Mesenchymal stem cell (in vitro differentiated cells and primary cell): Measurements from ENCODE around the gene DCDC2.
A peak's percentile ranks its signal among the peaks of the same experiment; 100 is the strongest.

Source experiments
- DNase-seq: peaks from one replicate; pipeline ENCODE4 v3.0.0-alpha.2; 2013
- H2AFZ ChIP-seq: one replicate; pipeline ENCODE4 v1.6.1; 2013; ENCODE audit warnings: low read depth, mild to moderate bottlenecking, control low read depth, inconsistent platforms, low read length, moderate library complexity
- H2AK5ac ChIP-seq: 2 replicates; pipeline ENCODE4 v1.6.1; 2013; ENCODE audit warnings: low read length, moderate library complexity, mild to moderate bottlenecking, inconsistent platforms; ENCODE audit not compliant: severe bottlenecking
- H2BK120ac ChIP-seq: one replicate; pipeline ENCODE4 v1.6.1; 2013; ENCODE audit warnings: low read depth, mild to moderate bottlenecking, inconsistent platforms, low read length, moderate library complexity
- H2BK12ac ChIP-seq, 2 experiments: one replicate each; pipeline ENCODE4 v1.6.1; 2013; ENCODE audit warnings: inconsistent platforms in 2 of 2, low read length in 2 of 2, mild to moderate bottlenecking in 2 of 2, moderate library complexity in 2 of 2, control low read depth in 1 of 2
- H2BK15ac ChIP-seq: one replicate; pipeline ENCODE4 v1.6.1; 2013; ENCODE audit warnings: mild to moderate bottlenecking, low read depth, inconsistent platforms; ENCODE audit not compliant: poor library complexity, severe bottlenecking
- H2BK5ac ChIP-seq: 2 replicates; pipeline ENCODE4 v1.6.1; 2013; ENCODE audit warnings: low read depth, mild to moderate bottlenecking, low read length, control low read depth, inconsistent platforms; ENCODE audit not compliant: poor library complexity, severe bottlenecking
- H3K14ac ChIP-seq, 2 experiments: one replicate each; pipeline ENCODE4 v1.6.1; 2013; ENCODE audit warnings: inconsistent platforms in 2 of 2, low read length in 2 of 2, control low read depth in 1 of 2, mild to moderate bottlenecking in 1 of 2, moderate library complexity in 1 of 2
- H3K18ac ChIP-seq, 2 experiments: one replicate each; pipeline ENCODE4 v1.6.1; 2013; ENCODE audit warnings: inconsistent platforms in 2 of 2, low read length in 2 of 2, control low read depth in 1 of 2, low read depth in 1 of 2, mild to moderate bottlenecking in 1 of 2
- H3K23ac ChIP-seq, 2 experiments: one replicate each; pipeline ENCODE4 v1.6.1; 2013; ENCODE audit warnings: inconsistent platforms in 2 of 2, low read length in 2 of 2, mild to moderate bottlenecking in 2 of 2, moderate library complexity in 2 of 2, control low read depth in 1 of 2
- H3K27ac ChIP-seq: 2 replicates; pipeline ENCODE4 v1.5.1; 2013; ENCODE audit warnings: mild to moderate bottlenecking, moderate library complexity, low read length, control low read depth, inconsistent platforms; ENCODE audit not compliant: poor library complexity, severe bottlenecking
- H3K27me3 ChIP-seq, 2 experiments: 2 replicates each; pipeline versions ENCODE4 v1.6.1 to v1.7.0; 2013; ENCODE audit warnings: low read length in 2 of 2, mild to moderate bottlenecking in 2 of 2, moderate library complexity in 2 of 2, control low read depth in 1 of 2, inconsistent platforms in 1 of 2; ENCODE audit not compliant: control insufficient read depth in 1 of 2, insufficient read depth in 1 of 2
- H3K36me3 ChIP-seq, 2 experiments: 2 replicates each; pipeline versions ENCODE4 v1.6.1 to v1.7.0; 2013; ENCODE audit warnings: low read length in 2 of 2, control low read depth in 1 of 2, inconsistent platforms in 1 of 2, low read depth in 1 of 2, mild to moderate bottlenecking in 1 of 2; ENCODE audit not compliant: insufficient read depth in 2 of 2, control insufficient read depth in 1 of 2
- H3K4ac ChIP-seq, 2 experiments: one replicate each; pipeline ENCODE4 v1.6.1; 2013; ENCODE audit warnings: inconsistent platforms in 2 of 2, low read length in 2 of 2, mild to moderate bottlenecking in 2 of 2, moderate library complexity in 2 of 2, control low read depth in 1 of 2, low read depth in 1 of 2
- H3K4me1 ChIP-seq: 2 replicates; pipeline ENCODE4 v1.6.1; 2013; ENCODE audit warnings: low read depth, low read length, control low read depth; ENCODE audit not compliant: control insufficient read depth, insufficient read depth
- H3K4me2 ChIP-seq: 2 replicates; pipeline ENCODE4 v1.6.1; 2013; ENCODE audit warnings: low read length, mild to moderate bottlenecking, inconsistent platforms; ENCODE audit not compliant: poor library complexity, severe bottlenecking
- H3K4me3 ChIP-seq, 2 experiments: 2 replicates each; pipeline versions ENCODE4 v1.5.1 to v1.7.0; 2013; ENCODE audit warnings: low read length in 2 of 2, mild to moderate bottlenecking in 2 of 2, control low read depth in 1 of 2, low read depth in 1 of 2; ENCODE audit not compliant: insufficient read depth in 1 of 2
- H3K79me1 ChIP-seq: replicated peaks from 2 replicates; pipeline ENCODE4 v1.6.1; 2013; ENCODE audit warnings: mild to moderate bottlenecking, control low read depth, low read length, inconsistent platforms; ENCODE audit not compliant: poor library complexity, severe bottlenecking
- H3K9ac ChIP-seq: 2 replicates; pipeline ENCODE4 v1.7.0; 2013; ENCODE audit warnings: mild to moderate bottlenecking, low read length, moderate library complexity
- H3K9me3 ChIP-seq: 2 replicates; pipeline ENCODE4 v1.7.0; 2013; ENCODE audit warnings: mild to moderate bottlenecking, low read length; ENCODE audit not compliant: control insufficient read depth
- H4K8ac ChIP-seq: one replicate; pipeline ENCODE4 v1.6.1; 2013; ENCODE audit warnings: inconsistent platforms, mild to moderate bottlenecking, low read length, moderate library complexity
- H4K91ac ChIP-seq: one replicate; pipeline ENCODE4 v1.6.1; 2013; ENCODE audit warnings: mild to moderate bottlenecking, low read length, inconsistent platforms
- WGBS: methylation state at CpG from one replicate; pipeline ENCODE4 v1.1.7; 2013; ENCODE audit warnings: mixed read lengths; 5-methylcytosine and 5-hydroxymethylcytosine counted together

Gene DCDC2

GRCh38 chr6:24391756-24392405 lies 34.0 kb upstream of the DCDC2 start:
- Histone ChIP-seq H2AFZ (no peak overlapping the region), H3K27me3 (no peaks in the 10 kb centered on the region), H2BK15ac (no peak overlapping the region), H3K14ac (no peak overlapping the region), H3K36me3 (no peaks in the 10 kb centered on the region), H3K4me3 (no peak overlapping the region), H3K79me1 (no peaks in the 10 kb centered on the region), H3K4me1 (no peaks in the 10 kb centered on the region), H4K8ac (no peak overlapping the region), H2BK12ac (no peak overlapping the region), H3K27ac (no peak overlapping the region), H3K23ac (no peak overlapping the region), H2BK5ac (no peak overlapping the region), H3K4ac (no peak overlapping the region), H2BK120ac (no peak overlapping the region), H3K9ac (no peak overlapping the region), H3K4me2 (no peak overlapping the region), H2AK5ac (peak overlapping the region; percentile 42), H3K18ac (no peak overlapping the region), H4K91ac (no peak overlapping the region), H3K9me3 (no peaks in the 10 kb centered on the region)
- no peak for DNase-seq
- no CpG with 5 or more reads among the region's 2 CpGs for WGBS

GRCh38 chr6:24391208-24391607 lies 33.3 kb upstream of the DCDC2 start:
- Histone ChIP-seq H3K79me1 (no peaks in the 10 kb centered on the region), H2AK5ac (no peak overlapping the region), H3K18ac (no peak overlapping the region), H2BK15ac (no peak overlapping the region), H3K9me3 (no peaks in the 10 kb centered on the region), H3K27ac (no peak overlapping the region), H3K27me3 (no peaks in the 10 kb centered on the region), H4K91ac (no peak overlapping the region), H3K23ac (no peak overlapping the region), H3K4me1 (no peaks in the 10 kb centered on the region), H3K36me3 (no peaks in the 10 kb centered on the region), H3K9ac (no peak overlapping the region), H3K4me3 (no peak overlapping the region), H2BK12ac (no peak overlapping the region), H3K14ac (no peak overlapping the region), H4K8ac (no peak overlapping the region), H2BK120ac (no peak overlapping the region), H2BK5ac (no peak overlapping the region), H3K4me2 (no peak overlapping the region), H3K4ac (no peak overlapping the region), H2AFZ (no peak overlapping the region)
- DNase-seq: no peak
- 88% methylated on average over 1 of the region's 2 CpGs for WGBS

GRCh38 chr6:24387818-24388217 lies 30.0 kb upstream of the DCDC2 start:
- peak overlapping the region; percentile 11 for H3K27ac ChIP-seq
- peaks cover 5% of the 10 kb centered on the region for H3K4me1 ChIP-seq
- no peak overlapping the region for H2AFZ ChIP-seq
- H4K91ac ChIP-seq: no peak overlapping the region
- no peak overlapping the region for H2BK120ac ChIP-seq
- no peak overlapping the region for H3K4ac ChIP-seq
- no peak overlapping the region for H2BK5ac ChIP-seq
- no peak overlapping the region for H3K23ac ChIP-seq
- H3K36me3 ChIP-seq: no peaks in the 10 kb centered on the region
- WGBS: no CpG with 5 or more reads among the region's 1 CpG
- DNase-seq: no peak
- H3K9me3 ChIP-seq: no peaks in the 10 kb centered on the region
- no peak overlapping the region for H3K9ac ChIP-seq
- no peak overlapping the region for H3K14ac ChIP-seq
- H2AK5ac ChIP-seq: no peak overlapping the region
- H2BK12ac ChIP-seq: no peak overlapping the region
- no peak overlapping the region for H3K4me3 ChIP-seq
- H3K18ac ChIP-seq: no peak overlapping the region
- H2BK15ac ChIP-seq: no peak overlapping the region
- H3K79me1 ChIP-seq: no peaks in the 10 kb centered on the region
- H4K8ac ChIP-seq: no peak overlapping the region
- H3K27me3 ChIP-seq: no peaks in the 10 kb centered on the region
- H3K4me2 ChIP-seq: no peak overlapping the region

- no peak overlapping the region for H4K91ac ChIP-seq
- no peak overlapping the region for H2BK120ac ChIP-seq
- H2AK5ac ChIP-seq: peak overlapping the region; percentile 91
- H3K14ac ChIP-seq: no peak overlapping the region
- peaks cover 3% of the 10 kb centered on the region for H3K79me1 ChIP-seq
- WGBS: 83% methylated on average over 6 of the region's 8 CpGs
- no peaks in the 10 kb centered on the region for H3K36me3 ChIP-seq
- H3K27me3 ChIP-seq: no peaks in the 10 kb centered on the region
- no peak overlapping the region for H3K4me2 ChIP-seq
- H2BK5ac ChIP-seq: peak overlapping the region; percentile 76
- no peak overlapping the region for H3K4me3 ChIP-seq
- peaks cover 5% of the 10 kb centered on the region for H3K4me1 ChIP-seq
- H2BK12ac ChIP-seq: no peak overlapping the region
- peak overlapping the region; percentile 76 for H3K27ac ChIP-seq
- no peak overlapping the region for H2BK15ac ChIP-seq
- no peak overlapping the region for H3K4ac ChIP-seq
- DNase-seq: no peak
- H3K23ac ChIP-seq: no peak overlapping the region
- H3K18ac ChIP-seq: no peak overlapping the region
- no peak overlapping the region for H4K8ac ChIP-seq
- H2AFZ ChIP-seq: no peak overlapping the region
- H3K9ac ChIP-seq: no peak overlapping the region
- H3K9me3 ChIP-seq: no peaks in the 10 kb centered on the region
Observed at GRCh38 chr6:24385536-24386269, 27.8 kb upstream of the DCDC2 start.
